ENCODE data around the gene APLP2. TPM values are rescaled to one million over a fixed set of nuclear protein-coding genes. Genes with fewer than 3 reads are reported as not detected.
"Not testable (repeated sequence)": the region's sequence is repeated elsewhere in the genome, so short reads cannot be mapped to it uniquely, and the experiment has no call there.

The APLP2 gene
- 770 and 1,159 TPM in 2 replicates for total RNA-seq

- peak; percentile 95 to 99 for DNase-seq (ENCODE audit: low read depth in 2 of 2)
These were observed at the start of gene APLP2 for GRCh38 chr11:130069659-130070108. Gene APLP2 (plus strand): TSS chr11:130069894. CDS start chr11:130069978, 84 bp downstream.

DNA sequence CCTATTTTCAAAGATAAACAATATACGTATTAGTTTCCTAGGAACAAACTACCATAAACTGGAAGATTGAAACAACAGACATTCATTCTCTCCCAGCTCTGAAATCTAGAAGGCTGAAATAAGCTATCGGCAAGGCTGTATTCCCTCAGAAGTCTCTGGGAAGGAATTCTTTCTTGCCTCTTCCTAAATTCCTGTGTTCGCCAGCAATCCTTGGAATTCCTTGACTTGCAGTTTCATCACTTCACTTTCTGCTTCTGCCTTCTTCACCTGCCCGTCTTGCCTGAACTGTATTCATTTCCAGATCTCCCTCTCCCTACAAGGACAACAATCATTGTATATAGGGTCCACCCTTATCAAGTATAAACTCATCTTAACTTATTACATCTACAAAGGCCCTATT is 49.4 kb upstream of the APLP2 start:
- no peak for DNase-seq (ENCODE audit: low read depth in 2 of 2)

DNA sequence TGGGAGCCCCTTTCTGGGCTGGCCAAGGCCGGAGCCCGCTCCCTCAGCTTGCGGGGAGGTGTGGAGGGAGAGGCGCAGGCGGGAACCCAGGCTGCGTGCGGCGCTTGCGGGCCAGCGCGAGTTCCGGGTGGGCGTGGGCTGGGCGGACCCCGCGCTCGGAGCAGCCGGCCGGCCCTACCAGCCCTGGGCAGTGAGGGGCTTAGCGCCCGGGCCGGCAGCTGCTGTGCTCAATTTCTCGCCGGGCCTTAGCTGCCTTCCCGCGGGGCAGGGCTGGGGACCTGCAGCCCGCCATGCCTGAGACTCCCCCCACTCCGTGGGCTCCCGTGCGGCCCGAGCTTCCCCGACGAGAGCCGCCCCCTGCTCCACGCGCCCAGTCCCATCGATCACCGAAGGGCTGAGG is 48.1 kb upstream of the APLP2 start:
- not testable (repeated sequence) for DNase-seq (ENCODE audit: low read depth in 2 of 2)

GRCh38 chr11:130022799-130023198 is 46.9 kb upstream of the APLP2 start:
- peak in 1 of 2 donors; percentile 24 for DNase-seq (ENCODE audit: low read depth in 2 of 2)

GRCh38 chr11:130023204-130023603 is 46.5 kb upstream of the APLP2 start:
- peak; percentile 91 to 98 for DNase-seq (ENCODE audit: low read depth in 2 of 2)

DNA sequence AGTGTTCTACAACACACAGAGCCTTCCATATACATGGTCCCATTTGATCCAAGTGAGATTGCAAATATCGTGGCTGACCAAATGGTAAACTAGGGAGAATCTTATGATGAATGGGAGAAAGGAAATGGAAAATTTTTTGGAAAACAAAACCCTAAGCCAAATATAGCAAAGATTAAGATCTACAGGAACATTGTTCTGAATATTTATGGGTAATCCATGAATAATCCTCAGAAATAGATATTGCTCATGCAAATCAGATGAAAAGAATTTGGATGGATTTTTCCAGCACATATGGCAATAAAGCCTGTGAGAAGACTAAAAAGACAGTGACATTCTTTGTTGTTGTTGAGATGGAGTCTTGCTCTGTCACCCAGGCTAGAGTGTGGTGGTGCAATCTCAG is 45.3 kb upstream of the APLP2 start:
- peak in 1 of 2 donors; percentile 60 for DNase-seq (ENCODE audit: low read depth in 2 of 2)

- DNase-seq (ENCODE audit: low read depth in 2 of 2) = no peak
These were observed 44.3 kb upstream of the APLP2 start for GRCh38 chr11:130025371-130025770.

GRCh38 chr11:130029137-130029536 is 40.6 kb upstream of the APLP2 start:
- DNase-seq (ENCODE audit: low read depth in 2 of 2) = no peak

- no peak for DNase-seq (ENCODE audit: low read depth in 2 of 2)
These were observed 38.6 kb upstream of the APLP2 start for GRCh38 chr11:130031056-130031455.

DNA sequence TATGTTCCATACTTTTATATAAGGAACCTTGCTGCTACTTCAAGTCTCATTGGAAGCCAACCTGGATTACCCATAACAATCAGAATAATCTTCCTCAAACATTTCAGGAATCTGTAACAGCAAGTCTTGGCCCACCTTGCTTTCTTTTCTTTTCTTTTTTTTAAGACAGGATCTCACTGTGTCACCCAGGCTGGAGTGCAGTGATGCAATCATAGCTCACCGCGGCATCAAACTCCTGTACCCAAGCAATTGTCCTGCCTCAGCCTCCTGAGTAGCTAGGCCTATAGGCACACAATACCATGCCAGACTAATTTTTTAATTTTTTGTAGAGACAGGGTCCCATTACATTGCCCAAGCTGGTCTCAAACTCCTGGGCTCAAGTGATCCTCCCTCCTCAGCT is 37.7 kb upstream of the APLP2 start:
- no peak for DNase-seq (ENCODE audit: low read depth in 2 of 2)

DNA sequence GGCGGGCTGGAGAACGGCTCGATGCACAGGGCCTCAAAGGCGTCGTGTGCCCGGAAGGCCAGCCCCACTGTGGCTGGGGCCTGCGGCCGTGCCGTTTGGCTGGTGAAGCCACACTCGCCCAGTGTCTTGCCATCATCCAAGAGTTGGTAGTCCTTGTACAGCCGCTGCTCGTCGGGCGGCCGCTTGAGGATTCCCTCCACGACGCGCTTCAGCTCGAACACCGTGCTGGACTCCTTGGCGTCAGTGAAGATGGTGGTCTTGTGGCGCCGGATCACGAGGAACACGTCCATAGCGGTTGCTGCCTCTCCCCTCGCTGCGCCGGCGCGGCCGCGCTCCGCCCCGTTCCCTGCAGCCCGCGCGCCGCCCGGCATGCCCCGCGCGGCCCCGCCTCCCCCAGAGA is 36.8 kb upstream of the APLP2 start:
- DNase-seq (ENCODE audit: low read depth in 2 of 2) = no peak

- no peak for DNase-seq (ENCODE audit: low read depth in 2 of 2)
These were observed 35.5 kb upstream of the APLP2 start for GRCh38 chr11:130034236-130034635.

- peak; percentile 77 to 91 for DNase-seq (ENCODE audit: low read depth in 2 of 2)
These were observed 32.6 kb upstream of the APLP2 start for GRCh38 chr11:130037058-130037457.

GRCh38 chr11:130037881-130038585 is 31.7 kb upstream of the APLP2 start:
- peak in 1 of 2 donors; percentile 48 for DNase-seq (ENCODE audit: low read depth in 2 of 2)

GRCh38 chr11:130040281-130040940 is 29.3 kb upstream of the APLP2 start:
- no peak for DNase-seq (ENCODE audit: low read depth in 2 of 2)

DNA sequence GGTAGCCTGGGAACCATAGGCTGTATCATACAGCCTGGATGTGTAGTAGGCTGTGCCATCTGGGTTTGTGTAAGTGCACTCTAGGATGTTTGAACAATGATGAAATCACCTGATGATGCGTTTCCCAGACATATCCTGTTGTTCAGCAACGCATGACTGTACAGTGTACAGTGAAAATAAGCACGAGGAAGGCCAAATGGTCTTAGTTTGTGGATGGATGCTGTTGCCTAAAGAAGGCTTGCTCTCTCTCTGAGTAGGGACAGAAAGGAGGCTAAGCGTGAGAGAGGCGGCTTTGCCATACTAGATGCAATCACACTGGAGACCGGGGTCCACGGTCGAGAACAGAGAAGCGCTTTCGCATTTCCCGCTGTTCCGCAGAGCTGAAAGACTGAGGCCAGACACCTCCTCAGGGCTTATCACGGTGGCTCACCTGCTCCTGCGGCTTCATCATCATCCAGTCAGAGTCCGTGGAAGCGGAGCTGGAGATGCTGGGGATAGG is 27.6 kb upstream of the APLP2 start:
- DNase-seq (ENCODE audit: low read depth in 2 of 2) = peak; percentile 99

GRCh38 chr11:130043575-130043974 is 26.1 kb upstream of the APLP2 start:
- peak in 1 of 2 donors; percentile 12 for DNase-seq (ENCODE audit: low read depth in 2 of 2)

DNA sequence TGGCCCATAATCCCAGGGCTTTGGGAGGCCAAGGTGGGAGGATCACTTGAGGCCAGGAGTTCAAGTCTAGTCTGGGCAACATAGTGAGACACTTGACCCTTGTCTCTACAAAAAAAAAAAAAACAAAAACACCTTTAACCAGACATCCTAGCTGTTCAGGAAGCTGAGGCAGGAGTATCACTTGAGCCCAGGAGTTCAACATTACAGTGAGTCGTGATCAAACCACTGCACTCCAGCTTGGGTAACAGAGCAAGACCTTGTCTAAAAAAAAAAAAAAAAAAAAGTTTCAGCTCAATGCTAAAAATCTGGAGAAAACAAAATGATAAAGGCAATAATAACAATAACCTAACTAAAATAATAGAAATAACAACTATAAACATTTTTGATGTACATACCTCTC is 22.6 kb upstream of the APLP2 start:
- DNase-seq (ENCODE audit: low read depth in 2 of 2) = no peak

DNA sequence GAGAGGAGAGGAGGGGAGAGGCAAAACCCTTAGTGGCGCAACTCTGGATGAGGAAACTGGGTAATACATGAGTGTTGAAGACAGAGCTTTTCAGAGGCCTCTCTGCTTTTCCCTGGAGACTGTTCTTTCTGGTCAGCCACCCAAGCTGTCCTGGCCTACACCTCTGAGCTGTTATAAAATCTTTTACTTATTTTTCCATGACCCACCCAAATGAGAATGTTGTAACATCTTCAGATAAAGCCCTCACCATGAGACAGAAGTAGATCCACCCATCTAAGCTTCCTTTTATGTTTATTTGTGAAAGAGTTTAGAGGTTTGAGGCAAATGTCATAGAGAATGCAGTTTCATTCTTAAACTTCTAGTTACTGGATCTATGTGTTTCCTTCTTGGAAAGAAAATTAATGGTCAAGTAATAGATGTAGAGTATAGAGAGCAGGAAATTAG is 20.3 kb upstream of the APLP2 start:
- no peak for DNase-seq (ENCODE audit: low read depth in 2 of 2)

DNA sequence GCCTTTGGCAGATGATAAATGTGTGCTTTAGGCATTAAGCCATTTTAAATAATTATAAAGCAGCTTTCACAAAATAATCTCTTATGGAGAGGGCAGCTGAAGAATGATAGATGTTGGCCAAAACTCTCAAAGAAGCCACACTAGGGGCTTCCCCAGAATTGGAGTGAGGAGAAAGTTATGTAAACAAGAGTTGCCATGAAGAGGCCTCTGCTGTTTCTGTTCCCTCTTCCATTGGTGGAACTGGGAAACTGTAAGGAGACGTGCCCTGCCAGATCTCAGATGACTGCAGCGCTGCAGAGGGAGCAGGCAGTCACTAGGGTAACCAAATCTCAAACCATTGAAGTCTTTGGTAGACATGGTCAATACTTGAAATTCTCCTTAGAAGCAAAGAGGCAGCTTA is 19.4 kb upstream of the APLP2 start:
- no peak for DNase-seq (ENCODE audit: low read depth in 2 of 2)

DNA sequence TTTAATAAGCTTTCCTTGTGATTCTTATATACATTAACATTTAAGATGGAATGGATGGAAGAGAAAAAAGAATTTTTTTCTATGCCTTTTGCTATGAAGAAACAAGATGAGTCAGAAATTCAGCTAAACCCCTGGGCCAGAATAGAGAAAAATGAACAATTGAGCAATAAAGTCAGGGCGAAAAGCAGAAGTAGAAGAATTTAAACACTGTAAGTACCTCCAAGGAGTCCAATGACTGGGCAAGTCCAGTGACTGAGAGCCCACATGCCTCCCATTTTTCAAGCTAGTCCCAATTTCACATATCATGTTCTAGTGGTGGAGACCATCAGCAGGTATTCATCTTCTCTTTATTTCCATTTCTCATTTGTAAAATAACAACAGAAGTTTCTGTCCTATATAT is 18.6 kb upstream of the APLP2 start:
- no peak for DNase-seq (ENCODE audit: low read depth in 2 of 2)

DNA sequence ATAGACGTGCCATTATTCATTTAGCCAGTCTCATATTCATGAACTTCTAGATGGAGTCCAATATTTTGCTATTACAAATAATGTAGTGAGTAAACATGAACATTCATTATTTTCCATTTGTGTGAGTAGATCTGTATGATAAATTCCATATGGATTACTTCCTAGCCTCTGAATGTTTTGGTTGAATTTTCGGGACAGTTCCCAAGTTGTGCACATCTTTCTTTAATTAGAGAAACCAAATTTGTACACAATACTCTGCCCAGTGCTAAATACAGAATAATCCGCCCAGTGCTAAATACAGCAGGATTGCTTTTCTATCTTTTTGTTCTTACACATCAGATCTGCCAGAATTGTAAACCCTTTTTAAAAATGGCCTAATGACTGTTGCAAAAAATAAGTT is 17.1 kb upstream of the APLP2 start:
- DNase-seq (ENCODE audit: low read depth in 2 of 2) = no peak

GRCh38 chr11:130054966-130055365 is 14.7 kb upstream of the APLP2 start:
- no peak for DNase-seq (ENCODE audit: low read depth in 2 of 2)
